SK-N-SH treated with all-trans-retinoic acid at 6 μM for 48 hours (cell line): ENCODE data around the gene ARPC3.
"Not testable (repeated sequence)": the region's sequence is repeated elsewhere in the genome, so short reads cannot be mapped to it uniquely, and the experiment has no call there.

ENCODE experiments used
- ATAC-seq: fragments of 200-7000 bp; cut with Tn5 transposase; 3 replicates; pipeline ENCODE4 v1.9.1; 2020; ENCODE audit warnings: mild to moderate bottlenecking, moderate library complexity
- BACH2 ChIP-seq: fragments of 250-450 bp; sonication (Bioruptor Pico); IDR thresholded peaks from 2 replicates; pipeline ENCODE4 v1.9.0; 2021; ENCODE audit warnings: mild to moderate bottlenecking, borderline replicate concordance
- CSDC2 ChIP-seq: fragments of 250-450 bp; sonication (Bioruptor Pico); IDR thresholded peaks from 2 replicates; pipeline ENCODE4 v1.5.0; 2020; ENCODE audit warnings: mild to moderate bottlenecking, moderate library complexity
- CSRNP3 ChIP-seq: fragments of 250-450 bp; sonication (Bioruptor Pico); IDR thresholded peaks from 2 replicates; pipeline ENCODE4 v1.5.1; 2021; ENCODE audit warnings: mild to moderate bottlenecking, moderate library complexity
- ESRRG ChIP-seq: fragments of 250-450 bp; sonication (Bioruptor Pico); IDR thresholded peaks from 2 replicates; pipeline ENCODE4 v1.6.1; 2021; ENCODE audit warnings: mild to moderate bottlenecking
- ISL1 ChIP-seq: fragments of 250-450 bp; sonication (Bioruptor Pico); IDR thresholded peaks from 2 replicates; pipeline ENCODE4 v2.1.2; 2022; ENCODE audit warnings: mild to moderate bottlenecking, moderate library complexity
- PPARA ChIP-seq: fragments of 250-450 bp; sonication (Bioruptor Pico); IDR thresholded peaks from 2 replicates; pipeline ENCODE4 v1.5.0; 2020; ENCODE audit warnings: mild to moderate bottlenecking, borderline replicate concordance
- RARB ChIP-seq: fragments of 250-450 bp; sonication (Bioruptor Pico); IDR thresholded peaks from 2 replicates; pipeline ENCODE4 v1.8.0; 2021; ENCODE audit warnings: mild to moderate bottlenecking, moderate library complexity
- SNAI2 ChIP-seq: fragments of 250-450 bp; sonication (Bioruptor Pico); IDR thresholded peaks from 2 replicates; pipeline ENCODE4 v1.5.0; 2020; ENCODE audit warnings: mild to moderate bottlenecking, moderate library complexity
- TOX ChIP-seq: fragments of 250-450 bp; sonication (Bioruptor Pico); IDR thresholded peaks from 2 replicates; pipeline ENCODE4 v1.8.0; 2021; ENCODE audit warnings: mild to moderate bottlenecking, moderate library complexity, borderline replicate concordance
- ZC3H10 ChIP-seq: fragments of 250-450 bp; sonication (Bioruptor Pico); IDR thresholded peaks from 2 replicates; pipeline ENCODE4 v1.5.1; 2021; ENCODE audit warnings: mild to moderate bottlenecking, moderate library complexity
- ZFP3 ChIP-seq: fragments of 250-450 bp; sonication (Bioruptor Pico); IDR thresholded peaks from 2 replicates; pipeline ENCODE4 v1.5.0; 2020; ENCODE audit warnings: mild to moderate bottlenecking, moderate library complexity
- ZFP30 ChIP-seq: fragments of 450-650 bp; formaldehyde crosslinking; IDR thresholded peaks from 2 replicates; pipeline ENCODE4 v1.5.0; 2022; ENCODE audit warnings: mild to moderate bottlenecking, moderate library complexity
- ZNF565 ChIP-seq: fragments of 450-650 bp; formaldehyde crosslinking; conservative IDR thresholded peaks from 2 replicates; pipeline ENCODE4 v1.5.0; 2020; ENCODE audit warnings: low read depth, mild to moderate bottlenecking, moderate library complexity
- ZNF8 ChIP-seq: fragments of 450-650 bp; formaldehyde crosslinking; IDR thresholded peaks from 2 replicates; pipeline ENCODE4 v1.5.0; 2020; ENCODE audit warnings: mild to moderate bottlenecking, moderate library complexity
- TF ChIP-seq, protein P1 (sequence below): fragments of 250-450 bp; sonication (Bioruptor Pico); IDR thresholded peaks from 2 replicates; pipeline ENCODE4 v1.5.0; 2020; ENCODE audit warnings: mild to moderate bottlenecking, moderate library complexity
- TF ChIP-seq, protein P2 (sequence below): fragments of 250-450 bp; sonication (Bioruptor Pico); IDR thresholded peaks from 2 replicates; pipeline ENCODE4 v1.5.1; 2020; ENCODE audit warnings: low read depth, mild to moderate bottlenecking, moderate library complexity

ARPC3 gene

DNA sequence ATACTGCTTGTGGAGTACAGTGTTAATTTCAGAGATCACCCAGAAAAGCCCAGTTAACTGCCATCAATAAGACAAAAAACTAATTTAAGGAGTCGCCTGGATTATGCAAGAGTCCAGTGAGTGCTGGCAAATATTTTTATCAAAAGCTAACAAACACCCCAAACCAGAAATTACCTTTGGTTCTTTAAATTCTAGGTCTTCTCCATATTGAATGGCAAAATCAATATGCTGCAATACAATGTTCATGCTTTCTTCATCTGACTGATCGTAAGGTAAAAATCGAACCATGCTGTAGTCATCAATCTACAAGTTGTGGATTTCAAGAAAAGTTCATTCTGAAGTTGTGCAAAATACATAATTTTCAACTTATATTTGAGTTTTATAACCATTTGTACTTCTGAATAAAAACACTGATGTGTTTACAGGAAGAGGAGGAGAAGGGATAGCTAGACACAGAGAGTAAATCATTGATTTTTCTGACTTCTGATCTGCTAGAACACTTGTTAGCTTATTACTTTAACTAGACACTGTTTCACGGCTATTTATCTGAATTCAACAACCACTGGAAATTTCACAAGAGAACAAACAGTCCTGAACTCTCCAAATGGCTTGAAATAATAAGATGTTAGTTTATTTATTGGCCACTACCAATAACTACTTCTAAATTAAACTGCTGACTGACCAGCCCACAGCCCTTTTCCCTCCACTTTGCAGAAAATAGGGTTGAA, 3.6 kb upstream of the ARPC3 start:
- ATAC-seq = no peak
- TF ChIP-seq ZNF565 (CRISPR knock-in tag) = no peak
- TF ChIP-seq, protein P1, sequence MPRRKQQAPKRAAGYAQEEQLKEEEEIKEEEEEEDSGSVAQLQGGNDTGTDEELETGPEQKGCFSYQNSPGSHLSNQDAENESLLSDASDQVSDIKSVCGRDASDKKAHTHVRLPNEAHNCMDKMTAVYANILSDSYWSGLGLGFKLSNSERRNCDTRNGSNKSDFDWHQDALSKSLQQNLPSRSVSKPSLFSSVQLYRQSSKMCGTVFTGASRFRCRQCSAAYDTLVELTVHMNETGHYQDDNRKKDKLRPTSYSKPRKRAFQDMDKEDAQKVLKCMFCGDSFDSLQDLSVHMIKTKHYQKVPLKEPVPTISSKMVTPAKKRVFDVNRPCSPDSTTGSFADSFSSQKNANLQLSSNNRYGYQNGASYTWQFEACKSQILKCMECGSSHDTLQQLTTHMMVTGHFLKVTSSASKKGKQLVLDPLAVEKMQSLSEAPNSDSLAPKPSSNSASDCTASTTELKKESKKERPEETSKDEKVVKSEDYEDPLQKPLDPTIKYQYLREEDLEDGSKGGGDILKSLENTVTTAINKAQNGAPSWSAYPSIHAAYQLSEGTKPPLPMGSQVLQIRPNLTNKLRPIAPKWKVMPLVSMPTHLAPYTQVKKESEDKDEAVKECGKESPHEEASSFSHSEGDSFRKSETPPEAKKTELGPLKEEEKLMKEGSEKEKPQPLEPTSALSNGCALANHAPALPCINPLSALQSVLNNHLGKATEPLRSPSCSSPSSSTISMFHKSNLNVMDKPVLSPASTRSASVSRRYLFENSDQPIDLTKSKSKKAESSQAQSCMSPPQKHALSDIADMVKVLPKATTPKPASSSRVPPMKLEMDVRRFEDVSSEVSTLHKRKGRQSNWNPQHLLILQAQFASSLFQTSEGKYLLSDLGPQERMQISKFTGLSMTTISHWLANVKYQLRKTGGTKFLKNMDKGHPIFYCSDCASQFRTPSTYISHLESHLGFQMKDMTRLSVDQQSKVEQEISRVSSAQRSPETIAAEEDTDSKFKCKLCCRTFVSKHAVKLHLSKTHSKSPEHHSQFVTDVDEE (CRISPR knock-in tag) = no peak

GRCh38 chr12:110451263-110451662, 1.1 kb upstream of the ARPC3 start:
- no peak for ATAC-seq
- TF ChIP-seq PPARA (CRISPR knock-in tag) (no peak), ZFP3 (CRISPR knock-in tag) (no peak), ZNF565 (CRISPR knock-in tag) (no peak), CSDC2 (CRISPR knock-in tag) (no peak), SNAI2 (no peak), ESRRG (no peak), RARB (CRISPR knock-in tag) (no peak), BACH2 (CRISPR knock-in tag) (no peak), CSRNP3 (CRISPR knock-in tag) (no peak)
- TF ChIP-seq, protein P1 (CRISPR knock-in tag) = no peak
- TF ChIP-seq, all 23 proteins: peak for 0

DNA sequence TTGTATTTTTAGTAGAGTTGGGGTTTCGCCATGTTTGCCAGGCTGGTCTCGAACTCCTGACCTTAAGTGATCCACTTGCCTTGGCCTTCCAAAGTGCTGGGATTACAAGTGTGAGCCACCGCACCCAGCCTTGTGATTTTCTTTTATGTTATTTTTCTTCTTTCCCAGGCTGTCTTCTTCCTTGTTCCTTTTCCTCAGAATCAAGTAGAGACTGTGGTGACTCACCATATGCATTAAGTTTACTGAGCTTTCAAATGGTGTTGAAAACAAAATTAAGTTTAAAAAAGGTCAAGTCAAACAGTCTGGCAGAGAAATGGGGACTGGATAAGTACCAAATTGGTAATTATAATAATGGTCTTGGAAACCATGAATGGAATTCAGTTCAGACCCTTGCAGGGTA, 5.7 kb downstream of the ARPC3 start:
- peak; percentile 85 for TF ChIP-seq ISL1 (CRISPR knock-in tag)
- TF ChIP-seq, protein P2, sequence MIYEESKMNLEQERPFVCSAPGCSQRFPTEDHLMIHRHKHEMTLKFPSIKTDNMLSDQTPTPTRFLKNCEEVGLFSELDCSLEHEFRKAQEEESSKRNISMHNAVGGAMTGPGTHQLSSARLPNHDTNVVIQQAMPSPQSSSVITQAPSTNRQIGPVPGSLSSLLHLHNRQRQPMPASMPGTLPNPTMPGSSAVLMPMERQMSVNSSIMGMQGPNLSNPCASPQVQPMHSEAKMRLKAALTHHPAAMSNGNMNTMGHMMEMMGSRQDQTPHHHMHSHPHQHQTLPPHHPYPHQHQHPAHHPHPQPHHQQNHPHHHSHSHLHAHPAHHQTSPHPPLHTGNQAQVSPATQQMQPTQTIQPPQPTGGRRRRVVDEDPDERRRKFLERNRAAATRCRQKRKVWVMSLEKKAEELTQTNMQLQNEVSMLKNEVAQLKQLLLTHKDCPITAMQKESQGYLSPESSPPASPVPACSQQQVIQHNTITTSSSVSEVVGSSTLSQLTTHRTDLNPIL (CRISPR knock-in tag) = no peak

DNA sequence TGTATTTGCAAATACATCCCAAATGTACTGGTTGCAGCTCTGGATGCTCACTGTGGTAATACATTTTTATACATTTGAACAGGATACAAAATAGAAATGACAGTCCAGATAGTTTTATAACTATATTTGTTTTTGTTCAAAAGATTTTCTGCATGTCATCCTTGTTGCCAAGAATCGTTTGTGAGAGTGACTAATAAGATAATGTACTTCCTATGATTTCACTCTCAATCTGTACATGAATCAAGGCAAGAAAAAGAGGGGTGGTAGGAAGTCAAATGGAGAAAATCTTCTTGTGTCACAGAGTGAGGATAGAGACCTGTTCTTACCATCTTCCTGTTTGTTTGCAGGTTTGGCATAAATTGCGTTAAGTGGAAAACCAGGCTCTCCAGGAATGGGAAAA, 13.9 kb downstream of the ARPC3 start:
- TF ChIP-seq ESRRG = no peak
- ATAC-seq = no peak

More for the DNA sequence above, 5.7 kb downstream of the ARPC3 start:
- no peak for ATAC-seq

GRCh38 chr12:110431957-110432587, 18.1 kb downstream of the ARPC3 start:
- TF ChIP-seq RARB (CRISPR knock-in tag) = no peak
- TF ChIP-seq, protein P1 (CRISPR knock-in tag) = no peak
- TF ChIP-seq ZFP30 (CRISPR knock-in tag) = no peak
- TF ChIP-seq ESRRG = no peak
- no peak for TF ChIP-seq ZFP3 (CRISPR knock-in tag)
- no peak for TF ChIP-seq ISL1 (CRISPR knock-in tag)
- TF ChIP-seq SNAI2 = no peak
- TF ChIP-seq TOX = no peak
- no peak for TF ChIP-seq ZC3H10 (CRISPR knock-in tag)
- no peak for TF ChIP-seq ZNF8 (CRISPR knock-in tag)
- no peak for ATAC-seq

GRCh38 chr12:110429676-110430075, 20.5 kb downstream of the ARPC3 start:
- not testable (repeated sequence) for ATAC-seq
